Activated CD4-positive, CD25-positive, alpha-beta regulatory T cell treated with anti-CD3 and anti-CD28 coated beads, Interleukin-2, amount 50 U/mL, for 16 hours (primary cell): Measurements from ENCODE around the gene GAS6.

Experiments
- DNase-seq: peaks from one replicate; pipeline ENCODE4 v3.0.0-alpha.2; 2020; ENCODE audit warnings: low read depth, low spot score

Gene GAS6

DNA sequence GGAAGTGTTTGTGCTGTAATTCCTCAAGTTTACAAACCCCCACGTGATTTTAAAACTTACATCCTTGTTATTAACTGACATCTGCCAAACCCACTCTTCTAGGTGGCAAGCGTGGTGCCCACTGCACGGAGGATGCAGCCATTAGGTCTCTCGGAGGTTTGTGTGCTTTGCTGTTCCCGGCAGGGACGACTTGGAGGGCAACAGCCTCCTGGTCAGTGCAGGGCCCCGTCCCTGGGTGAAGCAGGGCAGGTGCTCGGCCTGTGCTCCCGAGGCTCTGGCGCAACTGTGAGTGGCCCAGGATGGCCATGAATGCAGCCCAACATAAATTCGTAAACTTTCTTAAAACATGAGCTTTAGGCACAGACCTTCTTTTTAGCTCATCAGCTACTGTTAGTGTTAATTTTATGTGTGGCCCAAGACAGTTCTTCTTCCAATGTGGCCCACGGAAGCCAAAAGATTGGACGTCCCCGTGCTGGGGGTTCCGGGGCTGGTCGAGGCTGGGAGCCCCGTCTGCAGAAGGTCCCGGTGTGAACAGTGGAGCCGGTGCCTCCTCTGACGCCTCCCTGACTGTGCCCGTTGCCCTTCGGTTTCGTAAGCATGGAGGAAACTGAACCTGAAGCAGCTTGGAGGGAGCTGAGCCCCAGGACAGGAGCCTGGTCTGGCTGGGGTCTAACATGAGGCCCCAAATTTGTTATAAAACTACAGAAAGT is 11.9 kb downstream of the GAS6 start:
- no peak for DNase-seq

DNA sequence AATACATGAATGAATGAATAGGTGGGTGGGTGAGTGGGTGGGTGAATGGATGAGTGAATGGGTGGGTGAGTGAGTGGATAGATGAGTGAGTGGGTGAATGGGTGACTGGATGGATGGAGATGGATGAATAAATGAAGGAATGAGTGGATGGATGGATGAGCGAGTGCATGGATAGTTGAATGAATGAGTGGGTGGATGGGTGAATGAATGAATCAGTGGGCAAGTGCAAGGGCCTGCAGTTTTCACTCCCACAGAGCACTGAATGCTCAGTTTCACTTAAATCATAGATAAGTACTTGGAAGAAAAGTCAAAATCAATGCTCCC is 12.4 kb downstream of the GAS6 start:
- no peak for DNase-seq

DNA sequence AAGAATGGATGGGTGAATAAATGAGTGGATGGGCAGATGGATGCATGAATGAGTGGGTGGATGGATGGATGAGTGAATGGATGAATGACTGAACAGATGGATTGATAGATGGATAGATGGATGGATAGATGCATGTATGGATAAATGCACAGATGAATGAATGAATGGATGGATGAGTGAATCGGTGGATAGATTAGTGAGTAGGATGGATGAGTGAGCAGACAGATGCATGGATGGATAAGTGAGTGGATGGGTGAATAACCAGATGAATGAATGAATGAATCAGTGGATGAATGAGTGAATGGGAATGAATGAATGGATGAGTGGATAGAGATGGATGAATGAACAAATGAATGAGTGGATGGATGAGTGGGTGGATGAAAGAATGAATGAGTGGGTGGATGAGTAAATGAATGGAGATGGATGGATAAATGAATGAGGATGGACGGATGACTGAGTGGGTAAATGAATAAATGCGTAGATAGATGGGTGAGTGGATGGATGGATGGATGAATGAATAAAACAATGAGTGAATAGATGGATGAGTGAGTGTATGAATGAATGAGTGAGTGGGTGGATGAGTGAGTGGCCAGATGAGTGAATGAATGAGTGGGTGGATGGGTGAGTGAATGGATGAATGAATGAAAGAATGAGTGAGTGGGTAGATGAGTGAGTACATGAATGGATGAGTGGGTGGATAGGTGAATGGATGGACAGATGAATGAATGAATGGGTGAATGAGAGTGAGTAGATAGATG is 13.0 kb downstream of the GAS6 start:
- DNase-seq = no peak

- no peak for DNase-seq
These were observed 13.7 kb downstream of the GAS6 start for GRCh38 chr13:113849981-113850721.

DNA sequence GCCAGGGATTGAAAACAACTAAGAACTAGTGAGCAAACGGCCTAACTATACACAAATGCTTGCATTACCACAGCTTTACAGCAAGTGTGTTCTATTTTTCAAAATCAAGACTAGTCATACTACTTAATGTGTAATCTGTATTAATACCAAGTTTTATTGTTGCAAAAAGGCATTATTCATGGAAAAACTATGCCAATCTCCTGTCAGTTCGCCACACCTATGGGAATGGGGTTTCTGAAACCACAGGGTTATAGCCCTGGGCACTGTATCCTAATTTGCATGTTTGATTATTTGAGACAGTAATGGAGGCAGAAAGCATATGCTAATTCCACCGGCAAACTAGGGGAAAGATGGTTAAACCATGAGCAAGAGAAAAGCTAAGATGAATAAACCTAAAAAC is 14.3 kb downstream of the GAS6 start:
- no peak for DNase-seq

DNA sequence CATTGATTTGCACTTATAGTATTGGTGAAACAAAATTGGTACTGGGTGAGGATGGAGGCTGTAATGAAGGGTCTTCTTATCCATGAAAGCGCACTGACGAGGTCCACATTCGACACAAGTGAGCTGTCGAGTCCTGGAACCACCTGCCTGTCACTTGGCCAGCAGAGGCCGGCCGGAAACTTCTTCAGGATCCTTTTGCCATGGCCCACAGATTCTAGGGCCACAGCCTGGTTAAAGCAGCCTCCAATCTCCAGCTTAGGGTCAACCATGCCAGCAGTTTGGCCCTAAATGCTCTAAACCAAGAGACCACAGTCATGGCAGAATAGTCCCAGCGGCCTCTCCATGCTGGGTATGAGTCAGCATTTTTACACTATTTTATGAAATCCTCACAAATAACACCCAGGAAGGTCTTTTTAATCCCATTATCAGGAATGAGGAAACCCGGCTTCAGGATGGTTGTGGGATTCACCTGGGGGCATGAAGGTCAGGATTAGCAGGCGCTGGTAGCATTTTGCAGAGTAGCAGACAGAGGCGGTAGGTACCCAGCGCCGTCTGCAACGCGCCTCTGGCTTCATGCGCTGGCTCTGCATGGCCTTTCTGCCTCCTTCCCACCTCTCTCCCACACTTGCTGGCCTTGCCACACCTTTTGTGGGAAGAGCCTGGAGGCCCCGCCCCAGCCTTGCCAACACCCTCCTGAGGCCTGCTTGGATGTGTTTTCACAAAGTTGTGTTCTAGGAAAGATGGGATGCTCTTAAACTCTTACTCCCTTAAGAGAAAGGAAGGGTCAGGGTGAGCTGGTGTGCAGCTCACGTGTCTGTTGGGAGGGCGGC is 15.2 kb downstream of the GAS6 start:
- DNase-seq = no peak

DNA sequence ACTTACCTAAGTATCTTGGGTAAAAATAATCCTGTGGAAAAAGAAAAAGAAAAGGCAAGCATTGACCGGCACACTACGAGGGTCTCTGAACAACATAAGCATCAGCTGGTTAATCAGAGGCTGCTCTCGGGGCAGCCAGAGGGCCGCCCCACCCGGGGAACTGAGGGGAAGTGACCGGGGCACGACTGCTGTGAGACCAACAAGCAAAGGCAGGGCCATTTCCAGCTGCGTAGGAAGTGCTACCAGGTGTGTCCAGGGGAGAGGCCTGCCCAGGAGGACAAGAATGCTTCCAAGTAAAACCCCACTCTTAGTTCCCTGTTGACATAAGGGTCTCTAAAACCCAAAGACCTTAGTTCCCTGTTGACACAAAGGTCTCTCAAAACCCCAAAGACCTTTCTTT is 15.9 kb downstream of the GAS6 start:
- DNase-seq = no peak

DNA sequence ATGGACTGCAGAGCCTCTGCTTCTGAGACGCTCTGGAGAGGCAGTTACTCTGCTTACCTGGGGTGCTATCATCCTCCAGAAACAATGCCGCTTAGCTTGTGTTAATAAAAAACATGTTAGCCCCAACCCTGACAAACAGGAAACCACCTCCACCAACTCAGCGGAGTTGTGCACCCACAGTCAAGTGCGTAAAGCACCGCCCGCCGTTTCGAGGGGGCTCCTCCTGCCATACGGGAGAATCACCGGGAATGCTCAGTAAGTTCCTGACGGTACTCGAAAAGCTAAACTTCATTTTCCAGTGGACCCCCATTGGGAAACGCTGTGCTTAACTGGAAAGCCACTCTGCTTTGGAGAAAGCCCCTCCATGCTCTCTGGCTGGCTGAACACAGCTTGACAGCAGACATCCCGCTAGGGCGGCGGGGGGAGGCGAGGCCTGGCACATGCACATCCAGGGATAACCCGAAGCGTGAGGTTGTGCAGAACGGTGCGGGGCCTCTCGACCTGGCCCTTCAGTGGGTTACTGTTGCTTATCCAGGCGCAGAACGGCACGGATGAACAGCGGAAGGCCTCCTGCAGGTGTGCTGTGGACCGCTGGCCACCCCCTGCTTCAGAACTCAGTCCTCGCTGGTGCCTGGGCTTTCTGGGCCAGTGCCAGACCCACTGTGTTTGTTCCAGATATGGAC is 17.1 kb downstream of the GAS6 start:
- no peak for DNase-seq

DNA sequence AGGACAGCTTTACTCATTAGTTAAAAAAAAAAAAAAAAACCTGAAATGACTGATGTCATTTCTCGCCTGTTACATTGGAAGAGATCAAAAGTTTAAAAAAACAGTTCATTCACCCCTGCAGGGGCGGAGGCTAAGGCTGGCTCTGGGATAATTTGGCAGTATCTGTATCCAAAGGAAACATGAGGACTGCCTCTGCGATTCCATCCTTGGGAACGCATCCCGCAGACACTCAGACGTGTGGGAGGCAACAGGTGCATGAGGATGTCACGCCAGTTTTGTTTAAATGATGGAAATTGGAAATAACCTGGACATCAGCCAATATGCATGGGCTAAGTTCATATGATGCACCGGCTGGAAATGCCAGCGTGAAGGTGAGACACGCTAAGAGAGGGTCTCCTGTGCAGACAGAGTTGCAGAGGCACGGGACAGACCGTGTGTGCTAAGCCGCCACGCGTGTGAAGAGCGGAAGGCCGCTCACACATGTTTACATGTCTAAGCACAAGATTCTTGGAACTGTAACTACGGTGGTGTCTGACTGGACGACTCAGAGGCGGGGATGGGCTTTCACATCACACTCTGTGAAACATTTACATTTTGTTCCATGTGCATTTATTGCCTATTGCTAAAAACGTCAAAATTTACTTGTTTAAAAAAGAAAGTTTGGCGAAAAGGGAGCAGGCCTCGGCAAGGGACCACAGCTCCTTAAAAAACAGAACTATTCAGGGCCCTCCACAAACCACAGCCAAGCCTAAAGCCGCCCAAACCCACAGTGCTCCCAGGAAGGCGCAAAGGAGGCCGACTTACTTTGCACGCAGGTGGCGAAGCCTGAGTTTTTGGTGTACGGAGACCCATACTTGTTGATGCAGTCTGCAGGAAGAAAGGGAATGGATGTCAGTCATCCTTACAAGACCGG is 17.9 kb downstream of the GAS6 start:
- no peak for DNase-seq

DNA sequence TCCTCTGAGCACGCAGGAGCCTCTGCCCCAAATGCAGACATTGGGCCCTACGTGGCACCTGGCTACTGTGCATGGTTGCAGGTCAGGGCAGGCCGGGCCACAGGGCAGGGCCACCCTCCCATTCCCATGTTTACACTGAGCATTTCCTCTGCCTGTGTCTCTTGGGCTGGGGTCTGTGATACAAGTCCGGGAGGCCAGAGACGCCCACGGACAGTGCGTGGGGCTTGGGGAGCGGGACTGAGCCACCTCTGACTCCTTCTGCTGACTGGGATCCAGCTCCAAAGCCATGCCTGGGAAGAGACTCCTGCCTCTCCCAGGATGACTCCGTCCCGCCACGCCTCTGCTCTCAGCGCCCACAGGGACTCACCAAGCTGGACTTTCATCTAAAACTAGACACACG is 18.8 kb downstream of the GAS6 start:
- DNase-seq = no peak

DNA sequence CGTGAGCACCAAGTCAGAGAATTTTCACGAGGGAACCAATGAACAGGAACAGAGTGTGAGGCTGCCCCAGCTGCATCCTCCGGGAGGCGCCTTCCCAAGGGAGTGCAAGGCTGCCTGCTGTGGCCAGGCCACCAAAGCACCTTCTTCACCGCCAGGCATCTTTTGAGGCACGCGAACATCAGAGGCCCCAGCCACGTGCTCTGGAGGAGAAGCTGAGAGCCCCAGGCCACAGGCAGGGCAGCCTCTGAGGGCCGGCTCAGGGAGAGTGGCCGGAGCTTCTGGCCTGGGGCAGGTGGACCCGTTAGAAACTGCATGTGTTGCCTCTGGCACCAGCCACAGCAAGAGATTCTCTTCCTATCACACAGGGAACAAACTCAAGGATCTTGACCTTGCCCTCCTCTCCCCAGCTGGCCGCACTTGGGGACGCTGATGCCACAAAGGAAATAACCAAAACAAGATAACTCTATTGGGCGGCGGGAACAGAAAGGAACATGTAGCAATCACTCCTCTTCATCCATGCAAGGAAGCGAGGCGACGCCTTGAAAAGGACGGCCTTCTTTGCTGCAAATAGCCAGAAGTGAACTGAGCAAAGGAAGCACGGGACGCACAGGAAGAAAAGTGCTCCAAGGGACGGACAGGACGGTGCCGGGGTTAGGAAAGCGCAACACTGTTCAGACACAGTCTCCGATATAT is 19.9 kb downstream of the GAS6 start:
- DNase-seq = no peak

DNA sequence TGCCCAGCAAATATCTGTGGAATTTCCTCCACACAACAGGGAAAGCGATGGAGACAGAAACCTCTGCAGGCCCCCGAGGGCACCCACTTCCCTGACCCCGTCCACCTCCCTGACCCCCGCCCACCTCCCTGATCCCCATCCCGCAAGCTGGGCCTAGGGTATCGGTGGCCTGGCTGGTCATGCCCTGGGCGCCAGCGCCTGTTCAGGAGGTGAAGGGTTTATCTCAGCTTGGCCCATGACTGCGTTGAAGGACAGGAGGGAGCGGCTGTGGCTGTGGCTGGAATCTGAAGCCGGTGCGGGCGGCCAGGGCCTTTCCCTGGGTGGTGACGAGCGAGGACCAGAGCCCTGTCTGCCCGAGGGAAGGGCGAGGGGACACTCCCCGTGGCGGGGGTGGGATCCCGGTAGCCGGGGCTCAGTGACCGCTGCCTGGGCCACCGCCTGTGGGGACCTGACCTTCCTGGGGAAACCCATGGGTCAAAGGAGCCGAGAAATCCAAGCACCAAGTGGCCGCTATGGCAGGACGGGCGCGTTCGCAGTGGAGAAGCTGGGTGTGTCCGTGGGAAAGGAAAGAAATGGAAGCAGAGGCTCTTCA is 20.7 kb downstream of the GAS6 start:
- no peak for DNase-seq

DNA sequence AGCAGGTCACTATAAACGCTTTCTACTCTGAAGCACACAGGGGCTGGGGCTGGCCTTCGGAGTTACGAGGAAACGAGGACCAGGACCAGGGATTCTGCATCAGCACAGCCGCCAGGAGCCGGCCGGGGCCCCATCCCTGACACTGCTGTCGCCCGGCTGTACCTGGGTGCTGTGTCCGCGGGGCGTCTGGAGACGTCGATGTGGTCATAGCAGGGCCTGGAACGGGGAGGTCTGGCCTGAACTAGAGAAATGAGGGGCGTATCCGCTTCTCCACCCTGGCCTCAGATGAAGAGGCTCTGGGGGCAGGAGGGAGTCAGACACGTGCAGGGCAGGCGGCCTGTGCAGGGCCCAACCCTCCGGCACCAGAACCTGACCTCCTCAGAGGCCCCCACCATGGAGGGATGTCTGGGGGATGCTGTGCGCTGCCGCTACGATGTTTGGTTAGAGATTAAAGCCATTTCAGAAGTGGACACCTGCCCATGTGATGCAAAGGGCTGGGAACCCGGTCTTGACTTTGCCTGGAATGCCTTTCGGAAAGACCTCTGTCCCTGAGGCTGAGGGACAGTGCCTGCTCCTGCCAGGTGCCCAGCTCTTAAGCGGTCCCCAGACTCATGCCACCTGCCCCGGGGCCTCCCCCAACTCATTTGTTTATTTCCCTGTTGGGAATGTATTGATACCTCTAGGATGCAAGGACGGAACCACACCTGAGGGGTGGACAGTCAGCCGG is 21.4 kb downstream of the GAS6 start:
- DNase-seq = no peak

- no peak for DNase-seq
These were observed 22.6 kb downstream of the GAS6 start for GRCh38 chr13:113841353-113841650.

GRCh38 chr13:113840541-113841352 is 23.1 kb downstream of the GAS6 start:
- no peak for DNase-seq

- DNase-seq = no peak
These were observed 24.2 kb downstream of the GAS6 start for GRCh38 chr13:113839536-113840204.

- DNase-seq = no peak
These were observed 25.1 kb downstream of the GAS6 start for GRCh38 chr13:113838711-113839201.
